ENCODE results near the gene PLA2G4B.

The PLA2G4B gene

GRCh38 chr15:41851755-41852370 is 13.2 kb downstream of the PLA2G4B start:
- DNase-seq = no peak

GRCh38 chr15:41852736-41853590 is 14.3 kb downstream of the PLA2G4B start:
- no peak for DNase-seq

DNA sequence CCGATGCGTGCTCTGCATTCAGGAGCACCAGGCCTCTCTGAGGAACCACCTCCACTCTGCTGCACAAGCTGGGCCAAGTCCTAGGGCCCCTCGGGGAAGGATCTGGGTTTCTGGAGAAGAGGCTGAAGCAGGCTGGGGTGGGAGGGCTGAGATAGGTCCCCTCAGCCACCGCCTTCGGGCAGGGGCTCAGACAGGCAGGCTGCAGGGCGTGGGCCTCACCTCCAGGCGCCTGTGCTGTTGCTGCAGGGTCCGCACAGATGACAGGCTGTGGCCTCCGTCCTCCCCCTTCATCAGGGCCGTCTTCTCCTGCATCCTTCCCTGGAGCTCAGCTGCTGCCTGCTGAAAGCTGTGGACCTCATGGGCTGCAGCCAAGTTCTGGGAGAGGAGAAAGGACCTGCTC is 15.2 kb downstream of the PLA2G4B start:
- DNase-seq = no peak

DNA sequence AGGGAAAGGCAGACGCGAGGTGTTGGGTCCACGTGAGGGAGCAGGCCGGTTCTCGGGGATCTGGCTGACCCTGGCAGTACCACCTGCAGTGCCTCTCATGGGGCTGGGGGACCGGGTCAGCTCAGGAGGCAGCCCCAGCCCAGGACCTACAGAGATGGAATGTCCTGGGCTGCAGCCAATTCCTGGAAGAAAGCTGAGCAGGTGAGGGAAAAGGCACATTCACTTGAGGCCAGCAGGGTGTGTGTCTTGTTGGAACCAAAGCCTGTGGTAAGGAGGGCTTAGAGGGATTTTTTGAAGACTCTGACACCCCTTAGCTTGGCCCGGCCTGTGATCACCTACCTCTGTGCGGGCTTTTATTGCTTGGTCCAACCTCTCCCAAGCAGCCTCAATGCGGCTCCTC is 15.8 kb downstream of the PLA2G4B start:
- DNase-seq = no peak

DNA sequence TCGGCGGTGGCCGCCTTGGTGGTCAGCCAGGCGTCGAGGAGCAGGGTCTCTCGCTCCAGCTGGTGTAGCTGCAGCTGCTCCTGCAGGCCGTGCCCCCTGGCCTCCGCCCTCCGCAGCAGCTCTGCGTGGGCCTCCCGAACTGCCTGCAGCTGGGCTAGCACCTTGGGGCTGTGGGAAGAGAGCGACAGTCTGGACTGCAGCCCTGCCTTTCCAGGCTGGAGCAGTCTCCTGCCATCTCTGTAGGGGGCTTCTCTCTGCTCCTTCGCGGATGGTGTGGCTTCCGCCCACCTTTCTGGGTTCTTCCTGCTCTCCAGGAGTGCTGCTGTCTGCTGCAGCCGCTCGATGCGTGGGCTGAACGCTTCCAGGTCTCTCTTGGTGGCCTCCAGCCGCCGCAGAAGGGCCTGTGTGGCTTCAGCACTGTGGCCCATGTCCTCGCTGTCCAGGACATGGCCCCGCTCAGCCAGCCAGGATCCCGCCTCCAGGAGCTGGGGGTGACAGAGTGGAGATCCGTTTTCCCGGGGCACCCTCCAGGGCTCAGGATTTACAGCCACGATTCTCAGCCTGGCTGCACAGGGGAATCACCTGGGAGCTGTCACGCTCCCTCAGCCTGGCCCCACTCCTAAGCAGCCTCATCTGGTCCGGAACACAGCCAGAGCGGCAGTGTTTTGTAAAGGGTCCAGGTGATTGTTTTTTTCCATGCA is 16.8 kb downstream of the PLA2G4B start:
- DNase-seq = no peak

DNA sequence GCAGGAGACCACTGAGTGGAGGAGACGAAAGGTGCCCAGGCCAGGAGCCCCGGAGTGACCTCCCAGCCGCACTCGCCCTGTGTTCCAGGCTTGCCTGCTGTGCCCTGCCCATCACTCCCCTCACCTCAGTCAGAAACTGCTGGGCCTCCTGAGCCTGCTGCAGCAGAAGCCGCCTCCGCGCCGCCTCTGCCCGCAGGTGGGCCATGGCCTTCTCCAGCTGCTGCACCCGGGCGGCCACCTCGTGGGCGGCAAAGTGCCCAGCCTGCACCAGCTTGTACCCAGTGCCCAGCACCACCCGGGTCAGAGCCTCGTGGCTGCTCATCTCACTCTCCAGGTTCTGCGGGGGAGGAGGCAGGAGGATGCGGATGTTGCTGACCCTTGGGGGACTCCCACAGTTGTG is 17.6 kb downstream of the PLA2G4B start:
- DNase-seq = no peak

- no peak for DNase-seq
These were observed 18.1 kb downstream of the PLA2G4B start for GRCh38 chr15:41856716-41857115.

GRCh38 chr15:41857316-41857715 is 18.7 kb downstream of the PLA2G4B start:
- DNase-seq = no peak

DNA sequence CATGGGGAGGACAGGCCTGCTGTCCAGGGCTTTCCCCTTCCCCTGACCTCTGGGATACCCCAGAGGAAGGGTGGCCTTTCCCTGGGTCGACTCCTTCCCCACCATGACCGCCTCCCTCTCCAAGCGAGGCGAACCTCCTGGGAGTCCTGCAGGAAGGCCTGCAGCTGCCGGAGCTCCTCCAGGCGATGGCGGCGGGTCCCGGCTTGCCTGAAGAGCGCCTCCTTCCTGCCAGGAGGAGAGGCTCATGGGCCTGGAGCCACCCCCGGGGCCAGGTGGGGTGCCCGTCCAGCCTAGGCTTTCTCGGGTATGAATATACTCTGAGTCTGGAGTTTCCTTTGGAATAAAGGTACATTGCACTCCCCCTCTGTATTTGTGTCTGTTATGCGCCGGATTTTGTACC is 20.1 kb downstream of the PLA2G4B start:
- DNase-seq = no peak

GRCh38 chr15:41860049-41860828 is 21.6 kb downstream of the PLA2G4B start:
- DNase-seq = no peak

DNA sequence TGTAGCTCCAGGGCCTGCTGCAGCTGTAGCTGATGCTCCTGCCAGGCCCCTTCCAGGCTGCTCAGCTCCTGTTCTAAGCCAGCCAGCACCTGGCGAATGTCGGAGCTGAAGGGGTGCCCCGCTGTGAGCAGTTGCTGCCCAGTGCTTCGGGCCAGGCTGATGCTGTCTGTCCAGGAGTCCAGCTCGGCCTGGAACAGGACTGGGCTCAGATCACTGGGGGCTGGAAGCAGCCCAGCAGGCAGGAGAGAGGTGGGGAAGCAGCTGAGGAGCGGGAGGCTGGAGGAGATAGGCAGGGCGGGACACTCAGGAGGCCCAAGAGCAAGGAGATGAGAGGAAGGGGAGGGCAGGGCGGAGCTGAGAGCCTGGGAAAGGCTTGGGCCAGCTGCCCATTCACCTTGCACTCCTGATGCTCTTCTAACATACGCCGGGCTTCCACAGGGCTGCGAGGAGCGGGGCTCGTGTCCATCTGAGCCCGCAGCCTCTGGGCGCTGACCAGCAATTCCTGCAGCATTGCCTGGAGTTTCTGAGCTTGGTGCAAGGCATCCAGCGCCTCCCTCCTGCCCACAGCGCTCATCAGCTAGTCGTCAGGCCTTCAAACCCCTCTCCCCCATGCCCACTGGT is 23.2 kb downstream of the PLA2G4B start:
- DNase-seq = no peak

- DNase-seq = no peak
These were observed 24.0 kb downstream of the PLA2G4B start for GRCh38 chr15:41862515-41863116.

GRCh38 chr15:41865490-41866055 is 26.9 kb downstream of the PLA2G4B start:
- no peak for DNase-seq

GRCh38 chr15:41866263-41866703 is 27.6 kb downstream of the PLA2G4B start:
- no peak for DNase-seq

- DNase-seq = no peak
These were observed 28.4 kb downstream of the PLA2G4B start for GRCh38 chr15:41866872-41867579.

GRCh38 chr15:41868321-41868720 is 29.7 kb downstream of the PLA2G4B start:
- DNase-seq = no peak

- DNase-seq = no peak
These were observed 31.4 kb downstream of the PLA2G4B start for GRCh38 chr15:41869770-41870688.

GRCh38 chr15:41870689-41871081 is 32.0 kb downstream of the PLA2G4B start:
- no peak for DNase-seq

DNA sequence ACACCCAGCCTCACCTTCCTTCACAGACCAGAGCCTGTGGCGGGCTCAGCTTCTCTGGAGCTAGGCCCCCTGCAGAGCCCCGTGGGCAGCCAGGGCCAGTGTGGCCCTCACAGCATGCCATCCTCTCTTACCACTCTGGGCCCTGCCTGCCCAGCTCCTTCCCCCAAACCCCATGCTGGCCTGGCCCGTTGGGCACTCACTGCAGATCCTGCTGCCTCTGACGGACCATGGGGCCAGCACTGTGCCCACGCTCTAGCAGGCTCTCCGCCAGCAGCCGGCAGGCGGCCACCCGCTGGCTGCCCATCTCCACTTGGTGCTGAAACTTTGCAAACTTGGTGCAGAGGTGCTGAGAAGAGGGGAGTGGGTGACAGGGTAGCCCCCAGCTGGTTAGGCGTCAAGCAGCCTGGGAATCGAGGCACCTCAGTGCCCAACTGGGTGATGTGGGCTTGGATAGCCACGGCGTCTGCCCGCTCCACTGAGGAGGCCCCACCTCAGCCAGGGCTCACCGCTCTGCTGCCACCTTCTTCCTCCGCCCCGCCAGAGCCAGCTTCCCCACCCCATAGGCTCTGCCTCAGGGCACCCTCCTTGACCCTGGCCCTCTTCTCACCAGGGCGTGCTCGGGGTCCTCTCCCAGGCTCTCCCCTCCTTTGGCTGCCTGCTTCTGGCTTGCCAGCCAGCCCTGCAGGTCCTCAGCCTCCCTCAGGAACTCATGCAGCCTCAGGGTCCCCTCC is 32.7 kb downstream of the PLA2G4B start:
- DNase-seq = no peak
